ENCODE results near the gene ARV1. TPM values are rescaled to one million over a fixed set of nuclear protein-coding genes. Genes with fewer than 3 reads are reported as not detected.
A peak's percentile ranks its signal among the peaks of the same experiment; 100 is the strongest.

Gene ARV1
- total RNA-seq, 2 experiments from 2014 or later: 1.5 to 1.8 TPM

DNA sequence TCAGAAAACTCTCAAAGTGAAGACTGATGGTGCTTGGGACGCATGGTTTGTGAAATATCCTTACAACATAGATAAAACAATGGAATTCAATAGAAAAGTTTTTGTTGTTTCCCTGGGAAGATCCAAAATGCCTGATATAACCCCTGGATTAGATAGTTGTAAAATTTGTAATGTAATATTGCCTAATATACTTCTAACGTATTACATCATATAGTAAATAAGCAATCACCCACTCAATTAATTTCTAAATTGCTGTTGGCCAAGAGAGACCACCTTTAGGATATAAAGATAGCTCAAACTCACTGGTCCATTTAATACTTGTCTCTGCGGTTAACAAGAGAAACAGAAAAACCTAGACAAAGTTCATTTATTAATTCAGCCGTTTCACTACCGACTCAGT, 42.4 kb upstream of the ARV1 start:
- intact Hi-C loops (cut with DNase I, micrococcal nuclease): no loop called here
- DNase-seq: no peak
- ChIA-PET POLR2A (no interaction called here), CTCF (no interaction called here)
- Mint-ChIP-seq H3K27ac (peak overlapping the region; percentile 55), H3K27me3 (no peaks in the 10 kb centered on the region), H3K9me3 (no peaks in the 10 kb centered on the region), H3K4me3 (no peak overlapping the region), H3K36me3 (ENCODE audit: low read depth) (peaks cover 87% of the 10 kb centered on the region), H3K4me1 (ENCODE audit: low read depth) (peaks cover 6% of the 10 kb centered on the region)
- H3K9me3 ChIP-seq (ENCODE audit: control insufficient read depth in 1 of 2, insufficient read depth in 1 of 2, low read length in 2 of 2): no peaks in the 10 kb centered on the region
- no peak for ATAC-seq (ENCODE audit: poor library complexity)
- H3K27me3 ChIP-seq (ENCODE audit: control insufficient read depth in 1 of 2, insufficient read depth in 2 of 2, low read length in 2 of 2): no peaks in the 10 kb centered on the region
- H3K4me1 ChIP-seq (ENCODE audit: insufficient read depth, low read length): no peaks in the 10 kb centered on the region
- peaks cover 51% of the 10 kb centered on the region for H3K36me3 ChIP-seq (ENCODE audit: insufficient read depth, low read length)
- H3K27ac ChIP-seq (ENCODE audit: low read depth in 1 of 2, low read length in 2 of 2): no peak overlapping the region
- no peak overlapping the region for H3K4me3 ChIP-seq (ENCODE audit: low read length)
- TF ChIP-seq, protein P1, sequence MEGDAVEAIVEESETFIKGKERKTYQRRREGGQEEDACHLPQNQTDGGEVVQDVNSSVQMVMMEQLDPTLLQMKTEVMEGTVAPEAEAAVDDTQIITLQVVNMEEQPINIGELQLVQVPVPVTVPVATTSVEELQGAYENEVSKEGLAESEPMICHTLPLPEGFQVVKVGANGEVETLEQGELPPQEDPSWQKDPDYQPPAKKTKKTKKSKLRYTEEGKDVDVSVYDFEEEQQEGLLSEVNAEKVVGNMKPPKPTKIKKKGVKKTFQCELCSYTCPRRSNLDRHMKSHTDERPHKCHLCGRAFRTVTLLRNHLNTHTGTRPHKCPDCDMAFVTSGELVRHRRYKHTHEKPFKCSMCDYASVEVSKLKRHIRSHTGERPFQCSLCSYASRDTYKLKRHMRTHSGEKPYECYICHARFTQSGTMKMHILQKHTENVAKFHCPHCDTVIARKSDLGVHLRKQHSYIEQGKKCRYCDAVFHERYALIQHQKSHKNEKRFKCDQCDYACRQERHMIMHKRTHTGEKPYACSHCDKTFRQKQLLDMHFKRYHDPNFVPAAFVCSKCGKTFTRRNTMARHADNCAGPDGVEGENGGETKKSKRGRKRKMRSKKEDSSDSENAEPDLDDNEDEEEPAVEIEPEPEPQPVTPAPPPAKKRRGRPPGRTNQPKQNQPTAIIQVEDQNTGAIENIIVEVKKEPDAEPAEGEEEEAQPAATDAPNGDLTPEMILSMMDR (IDR thresholded peaks at IDR 0.05): no peak

DNA sequence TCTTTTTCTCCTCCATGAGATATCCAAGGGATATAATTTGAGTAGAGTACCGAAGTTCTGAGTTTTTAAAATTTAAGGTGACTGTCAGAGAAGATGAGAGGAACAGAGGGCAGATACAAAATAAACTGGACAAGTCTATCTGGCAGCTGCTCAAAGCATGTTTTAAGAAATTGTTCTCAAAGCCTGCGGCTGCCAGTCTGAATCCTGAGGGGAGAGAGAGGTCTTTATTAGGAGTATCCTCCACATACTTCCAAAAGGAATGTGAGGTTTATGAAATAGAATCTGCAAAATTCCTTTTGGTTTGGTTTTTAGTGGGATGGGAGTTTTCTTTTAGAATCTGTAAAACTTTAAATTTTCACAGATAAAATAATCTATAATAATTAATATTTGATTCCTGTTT, 41.5 kb upstream of the ARV1 start:
- ATAC-seq (ENCODE audit: poor library complexity): no peak
- no peak for DNase-seq
- POLR2A ChIA-PET: no interaction called here
- TF ChIP-seq, protein P1 (IDR thresholded peaks at IDR 0.05): no peak
- peaks cover 82% of the 10 kb centered on the region for H3K36me3 Mint-ChIP-seq (ENCODE audit: low read depth)
- Histone ChIP-seq H3K27me3 (ENCODE audit: control insufficient read depth in 1 of 2, insufficient read depth in 2 of 2, low read length in 2 of 2) (no peaks in the 10 kb centered on the region), H3K36me3 (ENCODE audit: insufficient read depth, low read length) (peaks cover 42% of the 10 kb centered on the region), H3K27ac (ENCODE audit: low read depth in 1 of 2, low read length in 2 of 2) (no peak overlapping the region), H3K4me3 (ENCODE audit: low read length) (no peak overlapping the region), H3K9me3 (ENCODE audit: control insufficient read depth in 1 of 2, insufficient read depth in 1 of 2, low read length in 2 of 2) (no peaks in the 10 kb centered on the region), H3K4me1 (ENCODE audit: insufficient read depth, low read length) (no peaks in the 10 kb centered on the region)
- intact Hi-C loops (cut with DNase I, micrococcal nuclease): no loop called here
- H3K4me1 Mint-ChIP-seq (ENCODE audit: low read depth): peaks cover 6% of the 10 kb centered on the region
- H3K27me3 Mint-ChIP-seq: no peaks in the 10 kb centered on the region
- CTCF ChIA-PET: interaction anchor here (1.7 kb wide), 1 partner anchor 10 kb away, joined by 3 read pairs; no protein-coding TSS in a partner anchor
- H3K27ac Mint-ChIP-seq: peak overlapping the region; percentile 55
- H3K4me3 Mint-ChIP-seq: no peak overlapping the region
- no peaks in the 10 kb centered on the region for H3K9me3 Mint-ChIP-seq

DNA sequence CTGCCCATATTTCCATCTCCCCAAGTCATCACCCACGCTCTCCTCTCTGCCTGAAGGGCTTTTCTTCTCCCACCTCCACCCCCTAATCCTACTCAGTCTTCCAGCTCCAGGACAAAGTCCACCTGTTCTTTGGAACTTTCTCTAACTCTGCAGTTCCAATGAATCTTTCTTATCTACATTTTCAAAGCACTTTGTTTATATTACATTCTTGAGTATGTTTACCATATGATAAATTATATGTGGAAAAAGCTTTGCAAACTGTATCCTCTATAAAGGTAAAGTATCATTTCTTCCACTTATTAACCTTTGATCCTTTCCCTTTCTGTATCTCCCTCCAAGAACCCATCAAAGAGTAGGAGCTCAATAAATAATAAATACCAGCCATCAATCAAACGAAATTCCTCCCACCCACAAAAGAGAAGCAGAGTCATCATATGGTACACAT, 39.9 kb upstream of the ARV1 start:
- H3K4me1 ChIP-seq (ENCODE audit: insufficient read depth, low read length): no peaks in the 10 kb centered on the region
- peaks cover 6% of the 10 kb centered on the region for H3K4me1 Mint-ChIP-seq (ENCODE audit: low read depth)
- ChIA-PET POLR2A (interaction anchor here (1.2 kb wide), 1 partner anchor 39 kb away, joined by 4 read pairs; the partner anchor contains the start of genes ARV1 and TTC13), CTCF (interaction anchor here (1.6 to 1.7 kb wide), 2 partner anchors 12 to 17 kb away, joined by 3 to 5 read pairs; no protein-coding TSS in a partner anchor)
- H3K27ac Mint-ChIP-seq: peak overlapping the region; percentile 5
- H3K27ac ChIP-seq (ENCODE audit: low read depth in 1 of 2, low read length in 2 of 2): no peak overlapping the region
- H3K27me3 Mint-ChIP-seq: no peaks in the 10 kb centered on the region
- no peak overlapping the region for H3K4me3 ChIP-seq (ENCODE audit: low read length)
- H3K9me3 Mint-ChIP-seq: no peaks in the 10 kb centered on the region
- intact Hi-C loops (cut with DNase I, micrococcal nuclease): no loop called here
- peaks cover 80% of the 10 kb centered on the region for H3K36me3 Mint-ChIP-seq (ENCODE audit: low read depth)
- TF ChIP-seq, protein P1 (IDR thresholded peaks at IDR 0.05): no peak
- H3K36me3 ChIP-seq (ENCODE audit: insufficient read depth, low read length): peaks cover 47% of the 10 kb centered on the region
- H3K27me3 ChIP-seq (ENCODE audit: control insufficient read depth in 1 of 2, insufficient read depth in 2 of 2, low read length in 2 of 2): no peaks in the 10 kb centered on the region
- ATAC-seq (ENCODE audit: poor library complexity) (no peak), DNase-seq (no peak)
- no peak overlapping the region for H3K4me3 Mint-ChIP-seq
- no peaks in the 10 kb centered on the region for H3K9me3 ChIP-seq (ENCODE audit: control insufficient read depth in 1 of 2, insufficient read depth in 1 of 2, low read length in 2 of 2)
